Smooth muscle cell (in vitro differentiated cells): ENCODE data around the gene GBX1. TPM values are rescaled to one million over a fixed set of nuclear protein-coding genes. Genes with fewer than 3 reads are reported as not detected.

Experiments used
- DNase-seq: peaks from one replicate; lab custom pipeline; 2025; ENCODE audit not compliant: unreplicated experiment; lab: John Stamatoyannopoulos, UW
- H2AFZ ChIP-seq: fragments of 200-600 bp; sonication (generic); 2 replicates; pipeline ENCODE4 v1.6.0; 2016; ENCODE audit warnings: antibody characterized with exemption, low read depth, mild to moderate bottlenecking
- H3F3A ChIP-seq: fragments of 200-600 bp; sonication (generic); 2 replicates; pipeline ENCODE4 v1.6.0; 2017; ENCODE audit warnings: antibody characterized with exemption, low read depth
- H3K27ac ChIP-seq: fragments of 200-600 bp; sonication (generic); 2 replicates; pipeline ENCODE4 v1.5.1; 2016; ENCODE audit warnings: low read depth, mild to moderate bottlenecking
- H3K27me3 ChIP-seq: fragments of 200-600 bp; sonication (generic); 2 replicates; pipeline ENCODE4 v1.6.1; 2016; ENCODE audit warnings: low read depth, mild to moderate bottlenecking
- H3K36me3 ChIP-seq: fragments of 200-600 bp; sonication (generic); 2 replicates; pipeline ENCODE4 v1.5.1; 2016; ENCODE audit warnings: low read depth
- H3K4me1 ChIP-seq: fragments of 200-600 bp; sonication (generic); 2 replicates; pipeline ENCODE4 v1.5.1; 2016; ENCODE audit warnings: low read depth
- H3K4me2 ChIP-seq: fragments of 200-600 bp; sonication (generic); 2 replicates; pipeline ENCODE4 v1.6.0; 2016; ENCODE audit warnings: mild to moderate bottlenecking
- H3K4me3 ChIP-seq: fragments of 200-600 bp; sonication (generic); 2 replicates; pipeline ENCODE4 v1.5.1; 2016; ENCODE audit warnings: mild to moderate bottlenecking
- H3K79me2 ChIP-seq: fragments of 200-600 bp; sonication (generic); 2 replicates; pipeline ENCODE4 v1.6.0; 2016; ENCODE audit warnings: low read depth, mild to moderate bottlenecking
- H3K9ac ChIP-seq: fragments of 200-600 bp; sonication (generic); 2 replicates; pipeline ENCODE4 v1.6.0; 2016; ENCODE audit warnings: low read depth
- H3K9me3 ChIP-seq: fragments of 200-600 bp; sonication (generic); replicated peaks from 2 replicates; pipeline ENCODE4 v1.5.1; 2016; ENCODE audit warnings: low read depth
- H4K20me1 ChIP-seq: fragments of 200-600 bp; sonication (generic); 2 replicates; pipeline ENCODE4 v1.6.0; 2016; ENCODE audit warnings: low read depth
- WGBS: methylation state at CpG from one replicate; pipeline ENCODE4 v1.1.7; 2016; ENCODE audit warnings: low lambda C conversion rate; 5-methylcytosine and 5-hydroxymethylcytosine counted together
- polyA plus RNA-seq: library from polyadenylated mRNA; unstranded; fragments of >200 nt; fragmentation: Nextera tagmentation; extraction: Ambion mirVana; gene quantifications from 2 replicates; pipeline ENCODE4 v1.2.1, GENCODE V29; 2016
- total RNA-seq: library from RNA; depleted of rRNA; stranded (reverse); fragments of >200 nt; gene quantifications from 2 replicates; pipeline ENCODE4 v1.2.3, GENCODE V29; 2014
- TF ChIP-seq, protein P1 (sequence below): fragments of 200-600 bp; sonication (generic); IDR thresholded peaks from 2 replicates; pipeline ENCODE4 v1.5.1; 2017; ENCODE audit warnings: borderline replicate concordance, mild to moderate bottlenecking, antibody characterized with exemption; ENCODE audit not compliant: insufficient read depth, poor library complexity, severe bottlenecking

Gene GBX1
- total and polyA plus RNA-seq, 2 experiments from 2014 or later: not detected

DNA sequence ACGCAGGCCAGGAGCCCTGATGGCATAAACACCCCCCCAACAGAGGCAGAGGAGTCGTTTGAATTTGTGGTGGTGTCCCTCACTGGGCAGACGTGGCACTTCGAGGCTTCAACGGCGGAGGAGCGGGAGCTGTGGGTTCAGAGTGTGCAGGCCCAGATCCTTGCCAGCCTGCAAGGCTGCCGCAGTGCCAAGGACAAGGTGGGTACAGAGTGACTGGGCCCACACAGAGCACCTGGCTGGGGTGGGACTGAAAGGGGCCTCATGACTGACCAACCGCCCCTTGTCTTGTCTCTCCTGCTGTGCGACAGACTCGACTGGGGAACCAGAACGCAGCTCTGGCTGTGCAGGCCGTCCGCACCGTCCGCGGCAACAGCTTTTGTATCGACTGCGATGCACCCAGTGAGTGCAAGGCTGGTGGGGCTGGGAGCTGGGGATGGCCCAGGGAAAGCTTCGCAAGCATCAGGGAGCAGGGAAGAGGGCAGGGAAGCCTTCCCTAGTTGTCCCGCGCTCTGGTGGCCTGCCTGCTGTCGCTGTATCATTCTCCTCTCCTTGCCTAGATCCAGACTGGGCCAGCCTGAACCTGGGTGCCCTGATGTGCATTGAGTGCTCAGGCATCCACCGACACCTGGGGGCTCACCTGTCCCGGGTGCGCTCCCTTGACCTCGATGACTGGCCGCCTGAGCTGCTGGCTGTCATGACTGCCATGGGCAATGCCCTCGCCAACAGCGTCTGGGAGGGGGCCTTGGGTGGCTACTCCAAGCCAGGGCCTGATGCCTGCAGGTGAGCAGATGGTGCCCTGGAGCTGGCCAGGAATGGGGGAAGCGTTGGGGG, 25.4 kb downstream of the GBX1 start:
- no peak for DNase-seq
- H2AFZ ChIP-seq: no peak overlapping the region
- TF ChIP-seq, protein P1, sequence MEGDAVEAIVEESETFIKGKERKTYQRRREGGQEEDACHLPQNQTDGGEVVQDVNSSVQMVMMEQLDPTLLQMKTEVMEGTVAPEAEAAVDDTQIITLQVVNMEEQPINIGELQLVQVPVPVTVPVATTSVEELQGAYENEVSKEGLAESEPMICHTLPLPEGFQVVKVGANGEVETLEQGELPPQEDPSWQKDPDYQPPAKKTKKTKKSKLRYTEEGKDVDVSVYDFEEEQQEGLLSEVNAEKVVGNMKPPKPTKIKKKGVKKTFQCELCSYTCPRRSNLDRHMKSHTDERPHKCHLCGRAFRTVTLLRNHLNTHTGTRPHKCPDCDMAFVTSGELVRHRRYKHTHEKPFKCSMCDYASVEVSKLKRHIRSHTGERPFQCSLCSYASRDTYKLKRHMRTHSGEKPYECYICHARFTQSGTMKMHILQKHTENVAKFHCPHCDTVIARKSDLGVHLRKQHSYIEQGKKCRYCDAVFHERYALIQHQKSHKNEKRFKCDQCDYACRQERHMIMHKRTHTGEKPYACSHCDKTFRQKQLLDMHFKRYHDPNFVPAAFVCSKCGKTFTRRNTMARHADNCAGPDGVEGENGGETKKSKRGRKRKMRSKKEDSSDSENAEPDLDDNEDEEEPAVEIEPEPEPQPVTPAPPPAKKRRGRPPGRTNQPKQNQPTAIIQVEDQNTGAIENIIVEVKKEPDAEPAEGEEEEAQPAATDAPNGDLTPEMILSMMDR: no peak
- WGBS: 94% methylated on average over 31 of the region's 31 CpGs
- no peak overlapping the region for H3K27ac ChIP-seq
- peaks cover 10% of the 10 kb centered on the region for H4K20me1 ChIP-seq
- H3K4me2 ChIP-seq: no peak overlapping the region
- no peak overlapping the region for H3K9ac ChIP-seq
- H3K4me3 ChIP-seq: no peak overlapping the region
- H3K27me3 ChIP-seq: no peaks in the 10 kb centered on the region
- no peaks in the 10 kb centered on the region for H3K36me3 ChIP-seq
- peaks cover 16% of the 10 kb centered on the region for H3K4me1 ChIP-seq
- no peaks in the 10 kb centered on the region for H3F3A ChIP-seq
- no peaks in the 10 kb centered on the region for H3K79me2 ChIP-seq
- no peaks in the 10 kb centered on the region for H3K9me3 ChIP-seq

DNA sequence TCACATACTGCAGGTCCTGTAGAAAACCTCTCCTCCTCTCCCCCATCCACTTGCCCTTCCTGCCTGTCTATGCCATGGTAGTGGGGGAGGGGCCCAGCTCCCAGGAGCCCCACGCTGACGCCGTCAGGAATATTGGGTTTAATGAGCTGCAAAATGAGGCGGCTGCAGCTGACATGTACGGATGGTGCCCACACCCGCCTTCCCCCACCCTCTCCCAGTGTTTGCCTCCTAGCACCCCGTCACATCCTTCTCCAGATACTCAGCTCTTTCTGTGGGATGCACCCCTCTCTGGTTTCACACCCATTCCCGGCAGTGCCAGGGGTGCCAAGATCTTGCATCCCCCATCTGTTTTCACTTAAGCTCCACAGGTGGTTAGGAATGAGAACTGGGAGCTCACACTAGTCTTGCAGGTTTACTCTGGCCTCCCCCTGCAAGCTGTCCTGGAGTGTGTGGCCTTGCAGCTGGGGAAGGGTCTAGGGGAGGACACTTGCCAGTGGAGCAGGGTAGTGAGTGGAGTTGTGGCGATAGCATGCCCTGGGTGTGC, 26.1 kb downstream of the GBX1 start:
- DNase-seq: no peak
- 92% methylated on average over 9 of the region's 9 CpGs for WGBS
- H3K79me2 ChIP-seq: no peaks in the 10 kb centered on the region
- TF ChIP-seq, protein P1: no peak
- no peaks in the 10 kb centered on the region for H3F3A ChIP-seq
- no peaks in the 10 kb centered on the region for H3K27me3 ChIP-seq
- H3K4me2 ChIP-seq: no peak overlapping the region
- no peaks in the 10 kb centered on the region for H3K9me3 ChIP-seq
- no peaks in the 10 kb centered on the region for H3K36me3 ChIP-seq
- H3K4me1 ChIP-seq: peaks cover 16% of the 10 kb centered on the region
- no peak overlapping the region for H3K9ac ChIP-seq
- no peak overlapping the region for H3K27ac ChIP-seq
- no peak overlapping the region for H2AFZ ChIP-seq
- H3K4me3 ChIP-seq: no peak overlapping the region
- H4K20me1 ChIP-seq: peaks cover 10% of the 10 kb centered on the region

DNA sequence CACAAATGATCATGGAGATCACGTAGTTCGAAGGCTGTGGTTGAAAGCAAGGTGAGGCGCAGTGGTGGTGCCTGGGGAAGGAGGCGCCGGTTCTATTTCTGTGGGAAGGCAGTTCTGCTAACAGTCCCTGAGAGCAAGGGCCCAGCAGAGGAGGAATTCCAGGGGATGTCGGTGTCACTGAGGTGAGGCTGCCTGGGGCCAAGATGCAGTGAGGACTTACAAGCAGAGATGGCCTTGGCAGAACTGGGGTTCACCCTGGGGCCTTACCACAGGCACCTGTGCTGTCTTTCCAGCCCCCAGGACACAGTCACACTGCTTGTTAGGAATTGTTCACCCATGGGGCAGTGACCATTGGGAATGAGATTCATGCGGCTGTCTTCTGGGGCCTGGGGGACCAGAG, 26.7 kb downstream of the GBX1 start:
- no peaks in the 10 kb centered on the region for H3F3A ChIP-seq
- WGBS: over 99% methylated on average over 7 of the region's 7 CpGs
- H3K9me3 ChIP-seq: no peaks in the 10 kb centered on the region
- H3K4me1 ChIP-seq: peaks cover 16% of the 10 kb centered on the region
- H2AFZ ChIP-seq: no peak overlapping the region
- no peak overlapping the region for H3K4me2 ChIP-seq
- no peak for DNase-seq
- H3K36me3 ChIP-seq: no peaks in the 10 kb centered on the region
- H3K27me3 ChIP-seq: no peaks in the 10 kb centered on the region
- TF ChIP-seq, protein P1: no peak
- no peak overlapping the region for H3K9ac ChIP-seq
- no peak overlapping the region for H3K27ac ChIP-seq
- no peaks in the 10 kb centered on the region for H3K79me2 ChIP-seq
- H3K4me3 ChIP-seq: no peak overlapping the region
- H4K20me1 ChIP-seq: peaks cover 10% of the 10 kb centered on the region
